Osteocyte (in vitro differentiated cells): ENCODE data around the gene TTLL1. TPM values are rescaled to one million over a fixed set of nuclear protein-coding genes. Genes with fewer than 3 reads are reported as not detected.
"Not testable (repeated sequence)": the region's sequence is repeated elsewhere in the genome, so short reads cannot be mapped to it uniquely, and the experiment has no call there.

Source experiments
- DNase-seq: peaks from one replicate; pipeline ENCODE4 v3.0.0; 2021; ENCODE audit warnings: mixed read lengths; ENCODE audit not compliant: unreplicated experiment; ENCODE audit errors: extremely low spot score
- H3K27ac Mint-ChIP-seq: one replicate; pipeline ENCODE4 v1.8.0; 2021; ENCODE audit warnings: mild to moderate bottlenecking, mixed read lengths; ENCODE audit not compliant: unreplicated experiment
- H3K27me3 Mint-ChIP-seq: one replicate; pipeline ENCODE4 v1.8.0; 2021; ENCODE audit warnings: mixed read lengths; ENCODE audit not compliant: unreplicated experiment
- H3K36me3 Mint-ChIP-seq: one replicate; pipeline ENCODE4 v1.8.0; 2021; ENCODE audit warnings: mixed read lengths; ENCODE audit not compliant: unreplicated experiment
- H3K4me1 Mint-ChIP-seq: one replicate; pipeline ENCODE4 v1.8.0; 2021; ENCODE audit warnings: mixed read lengths; ENCODE audit not compliant: unreplicated experiment
- H3K4me3 Mint-ChIP-seq: one replicate; pipeline ENCODE4 v1.8.0; 2021; ENCODE audit warnings: mild to moderate bottlenecking, moderate library complexity, mixed read lengths; ENCODE audit not compliant: unreplicated experiment
- H3K9me3 Mint-ChIP-seq: one replicate; pipeline ENCODE4 v1.8.0; 2021; ENCODE audit warnings: mixed read lengths; ENCODE audit not compliant: unreplicated experiment
- total RNA-seq: library from RNA; stranded (reverse); gene quantifications from 2 replicates; pipeline ENCODE4 v1.2.1, GENCODE V29; 2021
- TF ChIP-seq, protein P1 (sequence below): fragments of 200-600 bp; sonication (generic); IDR thresholded peaks from 2 replicates; pipeline ENCODE4 v1.5.0; 2021; ENCODE audit warnings: antibody characterized with exemption, mild to moderate bottlenecking, moderate library complexity

TTLL1 gene
- total RNA-seq, 1 donor from 2014 or later: 16.5 TPM

DNA sequence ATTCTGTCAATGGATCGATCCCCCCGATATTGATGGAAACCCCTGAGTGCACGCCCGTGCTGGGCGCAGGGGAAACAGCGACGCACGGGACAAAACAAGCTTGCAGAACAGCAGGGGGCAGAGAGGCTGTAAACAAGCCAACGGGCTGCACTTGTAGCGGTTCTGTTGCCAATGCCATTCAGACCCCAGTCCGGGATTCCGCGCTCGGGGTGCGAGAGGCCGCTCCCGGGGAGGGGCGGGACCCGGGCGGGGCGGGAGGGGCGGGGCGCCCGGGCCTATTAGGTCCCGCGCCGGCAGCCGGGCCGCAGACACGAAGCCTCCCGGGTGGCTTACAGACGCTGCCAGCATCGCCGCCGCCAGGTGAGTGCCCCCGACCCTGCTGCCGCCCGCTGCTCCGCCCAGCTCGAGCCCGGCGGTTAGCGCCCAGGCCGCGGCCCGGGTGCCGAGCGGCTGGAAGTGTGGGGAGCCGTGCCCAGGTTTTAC is 21.3 kb upstream of the TTLL1 start, which contains the start of gene BIK:
TSS of gene BIK (plus strand) at position 307 of the 483 bp plus-strand sequence. CDS start 13,273 bp downstream, outside the sequence.
- H3K9me3 Mint-ChIP-seq: no peaks in the 10 kb centered on the region
- peak within 1 kb of the TSS; percentile 69 for H3K4me3 Mint-ChIP-seq
- H3K4me1 Mint-ChIP-seq: peaks cover 4% of the 10 kb centered on the region
- no peaks in the 10 kb centered on the region for H3K36me3 Mint-ChIP-seq
- TF ChIP-seq, protein P1, sequence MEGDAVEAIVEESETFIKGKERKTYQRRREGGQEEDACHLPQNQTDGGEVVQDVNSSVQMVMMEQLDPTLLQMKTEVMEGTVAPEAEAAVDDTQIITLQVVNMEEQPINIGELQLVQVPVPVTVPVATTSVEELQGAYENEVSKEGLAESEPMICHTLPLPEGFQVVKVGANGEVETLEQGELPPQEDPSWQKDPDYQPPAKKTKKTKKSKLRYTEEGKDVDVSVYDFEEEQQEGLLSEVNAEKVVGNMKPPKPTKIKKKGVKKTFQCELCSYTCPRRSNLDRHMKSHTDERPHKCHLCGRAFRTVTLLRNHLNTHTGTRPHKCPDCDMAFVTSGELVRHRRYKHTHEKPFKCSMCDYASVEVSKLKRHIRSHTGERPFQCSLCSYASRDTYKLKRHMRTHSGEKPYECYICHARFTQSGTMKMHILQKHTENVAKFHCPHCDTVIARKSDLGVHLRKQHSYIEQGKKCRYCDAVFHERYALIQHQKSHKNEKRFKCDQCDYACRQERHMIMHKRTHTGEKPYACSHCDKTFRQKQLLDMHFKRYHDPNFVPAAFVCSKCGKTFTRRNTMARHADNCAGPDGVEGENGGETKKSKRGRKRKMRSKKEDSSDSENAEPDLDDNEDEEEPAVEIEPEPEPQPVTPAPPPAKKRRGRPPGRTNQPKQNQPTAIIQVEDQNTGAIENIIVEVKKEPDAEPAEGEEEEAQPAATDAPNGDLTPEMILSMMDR: no peak
- peaks cover 39% of the 10 kb centered on the region for H3K27me3 Mint-ChIP-seq
- no peak within 1 kb of the TSS for H3K27ac Mint-ChIP-seq
- DNase-seq: no peak

GRCh38 chr22:43109921-43110443 is 20.8 kb upstream of the TTLL1 start:
- DNase-seq: no peak
- TF ChIP-seq, protein P1: no peak
- H3K9me3 Mint-ChIP-seq: no peaks in the 10 kb centered on the region
- H3K27me3 Mint-ChIP-seq: peaks cover 34% of the 10 kb centered on the region
- no peak overlapping the region for H3K27ac Mint-ChIP-seq
- peak overlapping the region; percentile 69 for H3K4me3 Mint-ChIP-seq
- no peaks in the 10 kb centered on the region for H3K36me3 Mint-ChIP-seq
- H3K4me1 Mint-ChIP-seq: peaks cover 4% of the 10 kb centered on the region

DNA sequence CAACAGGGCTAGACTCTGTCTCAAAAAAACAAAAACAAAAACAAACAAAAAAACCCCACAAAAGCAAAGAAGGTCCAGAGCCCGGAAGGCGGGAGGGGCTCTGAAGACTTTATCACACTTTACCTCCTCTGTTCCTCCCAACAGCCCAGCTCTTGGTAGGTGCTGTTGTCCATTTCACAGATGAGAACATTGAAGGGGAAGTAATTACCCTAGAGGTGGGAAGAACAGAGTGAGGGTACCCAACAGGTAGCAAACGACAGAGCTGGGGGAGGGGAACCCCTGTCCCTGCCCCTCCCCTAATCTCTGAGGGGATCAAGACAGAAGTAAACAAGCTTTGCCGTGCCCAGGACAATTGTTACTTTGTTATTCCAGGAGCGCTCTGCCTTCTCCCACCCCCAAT is 20.3 kb upstream of the TTLL1 start:
- Mint-ChIP-seq H3K9me3 (no peaks in the 10 kb centered on the region), H3K4me3 (no peak overlapping the region), H3K36me3 (no peaks in the 10 kb centered on the region)

GRCh38 chr22:43106302-43106701 is 17.1 kb upstream of the TTLL1 start:
- Mint-ChIP-seq H3K9me3 (no peaks in the 10 kb centered on the region), H3K27ac (no peak overlapping the region)

More for the DNA sequence above, 20.3 kb upstream of the TTLL1 start:
- H3K27ac Mint-ChIP-seq: no peak overlapping the region
- peaks cover 31% of the 10 kb centered on the region for H3K27me3 Mint-ChIP-seq
- DNase-seq: no peak
- H3K4me1 Mint-ChIP-seq: peaks cover 4% of the 10 kb centered on the region
- TF ChIP-seq, protein P1: no peak

GRCh38 chr22:43104950-43105349 is 15.8 kb upstream of the TTLL1 start:
- H3K4me3 Mint-ChIP-seq, H3K27me3 Mint-ChIP-seq, H3K27ac Mint-ChIP-seq, H3K9me3 Mint-ChIP-seq, DNase-seq, H3K4me1 Mint-ChIP-seq, H3K36me3 Mint-ChIP-seq: not testable (repeated sequence)

More at GRCh38 chr22:43106302-43106701, 17.1 kb upstream of the TTLL1 start:
- DNase-seq: no peak
- no peaks in the 10 kb centered on the region for H3K36me3 Mint-ChIP-seq
- H3K4me3 Mint-ChIP-seq: no peak overlapping the region
- H3K4me1 Mint-ChIP-seq: peaks cover 4% of the 10 kb centered on the region
- H3K27me3 Mint-ChIP-seq: peaks cover 11% of the 10 kb centered on the region
- TF ChIP-seq, protein P1: no peak

GRCh38 chr22:43104056-43104625 is 14.9 kb upstream of the TTLL1 start:
- H3K4me3 Mint-ChIP-seq, DNase-seq, H3K27me3 Mint-ChIP-seq: not testable (repeated sequence)

More at GRCh38 chr22:43104056-43104625, 14.9 kb upstream of the TTLL1 start:
- not testable (repeated sequence) for H3K36me3 Mint-ChIP-seq, H3K4me1 Mint-ChIP-seq, H3K27ac Mint-ChIP-seq, H3K9me3 Mint-ChIP-seq
